Neural progenitor cell (in vitro differentiated cells): ENCODE measurements around the gene VN1R5.

Experiments
- CTCF ChIP-seq: fragments of 200-600 bp; sonication (generic); IDR thresholded peaks from 2 replicates; pipeline ENCODE4 v1.5.1; 2017; ENCODE audit warnings: antibody characterized with exemption, mild to moderate bottlenecking
- EZH2 ChIP-seq: fragments of 200-600 bp; sonication (generic); IDR thresholded peaks from 2 replicates; pipeline ENCODE4 v1.6.1; 2017; ENCODE audit warnings: antibody characterized with exemption, mild to moderate bottlenecking, moderate library complexity
- EZH2phosphoT487 ChIP-seq: fragments of 200-600 bp; sonication (generic); IDR thresholded peaks from 2 replicates; pipeline ENCODE4 v1.6.1; 2017; ENCODE audit warnings: antibody characterized with exemption

GRCh38 chr1:247297263-247298123 lies 41.6 kb downstream of the VN1R5 start:
- TF ChIP-seq CTCF (no peak), EZH2 (no peak), EZH2phosphoT487 (no peak)
